ENCODE results near the gene ARV1.

ARV1 gene

GRCh38 chr1:230978491-230979388 lies at the start of gene ARV1, which contains the start of gene TTC13:
Gene ARV1 (plus strand): TSS chr1:230979094. CDS start chr1:230979106, 12 bp downstream.
Gene TTC13 (minus strand): TSS chr1:230978861. CDS start chr1:230978830, 31 bp downstream.
- DNase-seq: peak; percentile 97

- DNase-seq: no peak
Observed at GRCh38 chr1:230930986-230931385, 47.9 kb upstream of the ARV1 start.

- no peak for DNase-seq
Observed at GRCh38 chr1:230935852-230936251, 43.0 kb upstream of the ARV1 start.

DNA sequence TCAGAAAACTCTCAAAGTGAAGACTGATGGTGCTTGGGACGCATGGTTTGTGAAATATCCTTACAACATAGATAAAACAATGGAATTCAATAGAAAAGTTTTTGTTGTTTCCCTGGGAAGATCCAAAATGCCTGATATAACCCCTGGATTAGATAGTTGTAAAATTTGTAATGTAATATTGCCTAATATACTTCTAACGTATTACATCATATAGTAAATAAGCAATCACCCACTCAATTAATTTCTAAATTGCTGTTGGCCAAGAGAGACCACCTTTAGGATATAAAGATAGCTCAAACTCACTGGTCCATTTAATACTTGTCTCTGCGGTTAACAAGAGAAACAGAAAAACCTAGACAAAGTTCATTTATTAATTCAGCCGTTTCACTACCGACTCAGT lies 42.4 kb upstream of the ARV1 start:
- no peak for DNase-seq

DNA sequence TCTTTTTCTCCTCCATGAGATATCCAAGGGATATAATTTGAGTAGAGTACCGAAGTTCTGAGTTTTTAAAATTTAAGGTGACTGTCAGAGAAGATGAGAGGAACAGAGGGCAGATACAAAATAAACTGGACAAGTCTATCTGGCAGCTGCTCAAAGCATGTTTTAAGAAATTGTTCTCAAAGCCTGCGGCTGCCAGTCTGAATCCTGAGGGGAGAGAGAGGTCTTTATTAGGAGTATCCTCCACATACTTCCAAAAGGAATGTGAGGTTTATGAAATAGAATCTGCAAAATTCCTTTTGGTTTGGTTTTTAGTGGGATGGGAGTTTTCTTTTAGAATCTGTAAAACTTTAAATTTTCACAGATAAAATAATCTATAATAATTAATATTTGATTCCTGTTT lies 41.5 kb upstream of the ARV1 start:
- DNase-seq: no peak

DNA sequence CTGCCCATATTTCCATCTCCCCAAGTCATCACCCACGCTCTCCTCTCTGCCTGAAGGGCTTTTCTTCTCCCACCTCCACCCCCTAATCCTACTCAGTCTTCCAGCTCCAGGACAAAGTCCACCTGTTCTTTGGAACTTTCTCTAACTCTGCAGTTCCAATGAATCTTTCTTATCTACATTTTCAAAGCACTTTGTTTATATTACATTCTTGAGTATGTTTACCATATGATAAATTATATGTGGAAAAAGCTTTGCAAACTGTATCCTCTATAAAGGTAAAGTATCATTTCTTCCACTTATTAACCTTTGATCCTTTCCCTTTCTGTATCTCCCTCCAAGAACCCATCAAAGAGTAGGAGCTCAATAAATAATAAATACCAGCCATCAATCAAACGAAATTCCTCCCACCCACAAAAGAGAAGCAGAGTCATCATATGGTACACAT lies 39.9 kb upstream of the ARV1 start:
- no peak for DNase-seq

DNA sequence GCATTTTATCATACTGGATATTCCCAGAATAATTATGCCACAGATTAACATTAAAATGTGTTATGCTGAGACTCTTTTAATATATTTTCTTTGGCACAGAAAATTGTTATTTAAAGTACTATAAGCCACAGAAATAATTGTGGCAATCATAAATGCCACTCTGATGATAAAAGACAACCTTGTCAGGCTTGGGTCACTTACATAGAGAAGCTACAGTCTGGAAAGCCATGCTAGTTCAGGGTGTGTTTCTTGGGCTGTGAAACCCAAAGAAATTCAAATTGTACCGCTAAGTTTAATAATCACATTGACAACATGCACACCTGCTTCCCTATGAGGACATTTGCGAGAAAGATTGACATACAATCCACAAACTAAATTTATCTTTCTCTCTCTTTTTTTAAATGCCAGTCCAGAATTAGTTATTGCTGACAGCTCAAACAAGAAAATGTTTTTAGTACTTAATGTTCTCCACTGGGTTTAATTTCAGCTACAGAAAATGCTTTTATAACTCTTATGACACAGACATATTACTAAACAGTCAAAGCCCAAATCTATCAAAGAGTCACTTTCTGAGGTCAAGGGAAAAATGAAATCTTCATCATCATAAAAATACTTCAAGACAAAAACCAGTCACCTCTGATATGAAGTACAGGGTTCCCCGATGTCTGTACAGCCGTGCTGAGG lies 38.9 kb upstream of the ARV1 start:
- no peak for DNase-seq

- DNase-seq: no peak
Observed at GRCh38 chr1:230940848-230941247, 38.0 kb upstream of the ARV1 start.

DNA sequence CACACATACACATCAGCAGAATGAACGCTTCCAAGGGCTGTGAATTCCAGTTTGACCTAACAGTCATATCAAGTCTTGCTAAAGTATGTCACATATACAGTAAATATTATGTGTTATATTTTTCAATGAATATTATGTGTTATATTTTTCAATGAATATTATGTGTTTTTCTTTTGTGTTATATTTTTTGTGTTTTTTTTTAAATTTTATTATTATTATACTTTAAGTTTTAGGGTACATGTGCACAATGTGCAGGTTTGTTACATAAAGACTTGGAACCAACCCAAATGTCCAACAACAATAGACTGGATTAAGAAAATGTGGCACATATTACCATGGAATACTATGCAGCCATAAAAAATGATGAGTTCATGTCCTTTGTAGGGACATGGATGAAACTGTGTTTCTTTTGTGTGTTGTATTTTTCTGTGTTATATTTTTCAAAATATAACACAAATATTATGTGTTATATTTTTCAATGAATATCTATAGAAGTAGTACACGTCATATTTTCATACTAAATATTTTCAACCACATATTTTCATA lies 35.8 kb upstream of the ARV1 start:
- no peak for DNase-seq

- DNase-seq: no peak
Observed at GRCh38 chr1:230948301-230948700, 30.6 kb upstream of the ARV1 start.

- no peak for DNase-seq
Observed at GRCh38 chr1:230948903-230949302, 30.0 kb upstream of the ARV1 start.

DNA sequence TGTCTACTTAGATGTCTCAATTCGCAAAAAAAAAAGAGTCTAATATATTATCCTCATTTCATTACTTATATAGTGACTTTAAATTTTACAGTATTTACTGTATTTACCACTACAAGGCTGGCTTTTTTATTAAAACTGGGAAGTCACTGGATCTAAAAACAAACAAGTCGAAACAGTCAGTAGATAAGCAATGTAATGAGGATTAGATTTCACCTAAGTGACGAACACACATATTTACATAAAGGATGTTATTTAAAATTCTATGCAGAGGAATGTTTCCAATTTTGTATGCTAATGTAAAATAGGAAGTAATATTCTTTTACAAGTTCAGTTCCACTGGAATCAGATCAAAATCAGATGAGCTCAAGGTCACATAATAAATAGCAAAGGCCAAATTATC lies 28.5 kb upstream of the ARV1 start:
- no peak for DNase-seq

GRCh38 chr1:230957580-230957989 lies 21.3 kb upstream of the ARV1 start:
- DNase-seq: no peak

DNA sequence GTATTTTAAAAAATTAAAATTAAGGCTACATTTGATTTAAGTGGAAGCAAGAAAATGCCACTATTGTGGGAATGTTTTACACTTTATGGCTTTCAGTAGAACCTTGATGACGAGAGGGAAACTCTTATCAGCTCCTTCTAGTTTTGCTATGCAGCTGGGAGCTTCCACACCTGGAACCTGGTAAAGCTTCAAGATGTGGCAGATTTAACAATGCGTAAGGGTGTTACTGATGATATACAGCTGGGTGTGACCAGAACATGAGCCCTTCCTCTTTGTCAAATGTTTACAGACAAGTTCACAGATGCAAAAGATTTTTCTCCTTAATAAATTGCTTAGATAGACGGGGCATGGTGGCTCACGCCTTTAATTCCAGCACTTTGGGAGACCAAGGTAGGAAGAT lies 20.5 kb upstream of the ARV1 start:
- no peak for DNase-seq

- DNase-seq: no peak
Observed at GRCh38 chr1:230964896-230965295, 14.0 kb upstream of the ARV1 start.

DNA sequence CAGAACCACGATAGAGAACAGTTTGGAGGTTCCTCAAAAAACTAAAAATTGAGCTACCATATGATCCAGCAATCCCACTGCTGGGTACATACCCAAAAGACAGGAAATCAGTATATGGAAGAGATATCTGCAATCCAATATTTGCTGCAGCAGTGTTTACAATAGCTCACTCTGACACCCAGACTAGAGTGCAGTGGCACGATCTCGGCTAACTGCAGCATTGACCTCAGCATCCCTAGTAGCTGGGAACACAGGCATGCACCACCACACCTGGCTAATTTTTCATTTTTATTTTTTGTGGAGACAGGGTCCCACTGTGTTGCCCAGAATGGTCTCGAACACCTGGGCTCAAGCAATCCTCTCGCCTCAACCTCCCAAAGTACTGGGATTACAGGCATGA lies 13.4 kb upstream of the ARV1 start:
- DNase-seq: no peak

DNA sequence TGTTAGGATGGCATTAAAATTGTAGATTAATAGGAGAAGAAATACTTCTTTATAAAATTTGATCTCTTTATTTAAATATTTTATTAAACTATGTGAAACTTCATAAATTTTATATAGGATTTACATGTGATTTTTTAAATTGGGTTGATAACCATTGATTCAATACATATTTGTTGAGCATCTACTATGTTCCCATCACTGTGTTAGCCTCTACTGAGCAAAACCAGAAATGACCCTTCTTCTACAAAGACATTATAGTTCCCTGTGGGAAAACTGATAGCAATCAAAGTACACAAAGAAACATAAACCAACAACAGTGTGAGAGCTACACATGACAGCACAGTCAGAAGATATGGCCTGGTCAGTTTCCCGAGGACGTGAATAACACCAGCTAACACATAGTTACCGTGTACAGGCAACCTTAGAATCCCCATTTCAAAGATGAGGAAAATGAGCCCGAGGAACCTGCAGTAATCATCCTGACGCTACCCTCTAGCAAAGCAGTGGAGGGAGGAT lies 12.5 kb upstream of the ARV1 start:
- no peak for DNase-seq

DNA sequence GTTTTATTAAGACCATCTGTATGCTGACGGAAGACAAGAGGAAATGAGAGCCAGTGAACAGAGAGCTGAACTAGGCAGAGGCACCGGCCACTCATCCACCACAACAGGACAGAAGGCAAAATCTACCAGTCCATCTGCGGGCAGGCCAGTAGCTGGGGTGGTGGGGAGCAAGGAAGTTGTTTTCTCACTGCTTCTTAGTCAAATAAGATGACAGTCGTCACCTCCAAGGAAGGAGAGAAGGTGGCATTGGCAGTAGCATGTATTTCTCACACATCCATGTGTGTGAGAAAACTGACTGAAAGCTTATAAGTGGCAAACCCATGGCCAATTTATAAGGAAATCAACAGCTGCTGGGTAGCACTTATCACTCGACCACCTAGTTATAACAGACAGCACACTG lies 8.5 kb upstream of the ARV1 start:
- DNase-seq: no peak

DNA sequence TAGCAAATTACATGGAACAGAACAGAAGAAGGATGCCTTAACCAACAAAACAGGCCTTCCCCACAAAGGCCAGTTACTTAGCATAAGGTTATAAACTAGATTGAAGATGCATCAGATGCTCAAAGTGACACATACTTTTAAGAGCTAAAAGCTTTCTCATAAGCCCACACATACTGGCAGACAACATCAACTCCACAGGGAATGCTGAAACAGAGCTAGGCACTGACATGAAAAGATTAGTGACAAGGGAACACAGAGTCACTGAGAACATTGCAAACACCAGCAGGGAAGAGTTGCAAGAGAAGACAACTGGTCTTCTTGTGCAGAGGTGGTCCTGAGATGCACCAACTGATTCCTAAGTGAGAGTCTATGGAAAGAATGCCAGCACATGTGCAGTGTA lies 7.1 kb upstream of the ARV1 start:
- no peak for DNase-seq

GRCh38 chr1:230972855-230973271 lies 6.0 kb upstream of the ARV1 start:
- peak; percentile 31 for DNase-seq

DNA sequence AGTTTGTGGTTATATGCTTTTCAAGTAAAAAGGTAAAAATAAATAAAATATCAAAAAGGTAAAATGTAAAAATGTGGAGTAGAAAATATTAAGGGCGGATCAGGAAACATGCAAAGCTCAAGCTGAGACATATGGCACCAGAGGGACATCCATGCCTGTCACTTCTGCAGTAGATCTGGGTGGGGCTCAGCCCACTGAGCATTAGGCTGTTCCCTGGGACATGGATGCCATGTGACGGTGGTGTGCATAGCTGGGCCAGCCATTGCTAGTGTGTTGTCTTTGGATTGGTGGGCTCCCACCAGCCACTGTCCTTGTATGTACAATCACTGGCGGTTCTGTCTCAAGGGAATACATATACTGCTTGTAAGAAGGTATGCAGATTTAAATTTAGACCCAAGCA lies 3.3 kb upstream of the ARV1 start:
- DNase-seq: no peak

GRCh38 chr1:230976360-230976759 lies 2.5 kb upstream of the ARV1 start:
- DNase-seq: no peak

Data from stimulated activated CD4-positive, alpha-beta T cell treated with anti-CD3 and anti-CD28 coated beads, Interleukin-4, amount 100 ng/mL, for 1 hour (primary cell).